MM.1S (cell line): ENCODE measurements around the gene NAGA.

ENCODE experiments used
- CTCF ChIP-seq: fragments of 300-600 bp; sonication (generic); IDR thresholded peaks from 2 replicates; pipeline ENCODE4 v1.5.1; 2016; ENCODE audit warnings: antibody characterized with exemption, low read length, mixed read lengths
- EZH2 ChIP-seq: fragments of 300-600 bp; sonication (generic); optimal IDR thresholded peaks from 2 replicates; pipeline ENCODE3; 2017; ENCODE audit warnings: low read depth, mild to moderate bottlenecking, antibody characterized with exemption, low read length, mixed read lengths

GRCh38 chr22:42091455-42091782 lies 20.8 kb upstream of the NAGA start:
- TF ChIP-seq CTCF (no peak), EZH2 (no peak)
